Measurements from ENCODE around the gene LRRFIP1. TPM values are rescaled to one million over a fixed set of nuclear protein-coding genes. Genes with fewer than 3 reads are reported as not detected.

LRRFIP1 gene
- polyA plus RNA-seq, 2 donors, result 58.9 to 69.5 TPM

DNA sequence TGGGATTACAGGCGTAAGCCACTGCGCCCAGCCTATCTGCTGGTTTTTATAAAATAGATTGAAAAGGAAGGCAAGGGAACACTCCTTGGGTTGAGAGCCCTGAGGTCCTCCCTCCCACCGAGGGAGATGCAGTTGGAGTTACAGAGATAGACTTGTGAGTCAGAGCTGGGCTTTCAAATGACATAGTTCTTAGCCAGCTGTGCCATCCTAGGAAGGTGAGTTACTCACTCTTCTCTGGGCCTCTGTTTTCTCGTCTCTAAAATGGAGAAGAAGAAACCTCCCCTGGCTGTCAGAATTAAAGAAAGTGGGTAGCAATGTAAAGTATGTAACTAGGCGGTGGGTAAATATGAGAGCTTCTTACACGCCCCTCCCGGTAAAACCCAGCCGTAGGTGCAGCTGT, 2.4 kb downstream of the LRRFIP1 start:
- Histone ChIP-seq H3K4me3 (ENCODE audit: low read depth in 1 of 2, low read length in 2 of 2) (no peak overlapping the region), H3K27ac (ENCODE audit: low read depth in 2 of 2, low read length in 1 of 2) (no peak overlapping the region), H3K27me3 (ENCODE audit: control insufficient read depth in 1 of 2, insufficient read depth in 2 of 2, low read length in 2 of 2) (no peaks in the 10 kb centered on the region), H3K4me1 (ENCODE audit: control insufficient read depth in 2 of 2, insufficient read depth in 2 of 2, low read length in 1 of 2) (peaks cover 0 to 5% of the 10 kb centered on the region in 2 donors), H3K9me3 (ENCODE audit: control insufficient read depth in 2 of 2, insufficient read depth in 1 of 2, low read depth in 1 of 2, low read length in 1 of 2) (no peaks in the 10 kb centered on the region), H3K36me3 (ENCODE audit: control insufficient read depth in 2 of 2, insufficient read depth in 2 of 2, low read length in 1 of 2) (no peaks in the 10 kb centered on the region)
- WGBS, 2 donors, result 72 to 92% methylated on average over 8 of the region's 8 CpGs

DNA sequence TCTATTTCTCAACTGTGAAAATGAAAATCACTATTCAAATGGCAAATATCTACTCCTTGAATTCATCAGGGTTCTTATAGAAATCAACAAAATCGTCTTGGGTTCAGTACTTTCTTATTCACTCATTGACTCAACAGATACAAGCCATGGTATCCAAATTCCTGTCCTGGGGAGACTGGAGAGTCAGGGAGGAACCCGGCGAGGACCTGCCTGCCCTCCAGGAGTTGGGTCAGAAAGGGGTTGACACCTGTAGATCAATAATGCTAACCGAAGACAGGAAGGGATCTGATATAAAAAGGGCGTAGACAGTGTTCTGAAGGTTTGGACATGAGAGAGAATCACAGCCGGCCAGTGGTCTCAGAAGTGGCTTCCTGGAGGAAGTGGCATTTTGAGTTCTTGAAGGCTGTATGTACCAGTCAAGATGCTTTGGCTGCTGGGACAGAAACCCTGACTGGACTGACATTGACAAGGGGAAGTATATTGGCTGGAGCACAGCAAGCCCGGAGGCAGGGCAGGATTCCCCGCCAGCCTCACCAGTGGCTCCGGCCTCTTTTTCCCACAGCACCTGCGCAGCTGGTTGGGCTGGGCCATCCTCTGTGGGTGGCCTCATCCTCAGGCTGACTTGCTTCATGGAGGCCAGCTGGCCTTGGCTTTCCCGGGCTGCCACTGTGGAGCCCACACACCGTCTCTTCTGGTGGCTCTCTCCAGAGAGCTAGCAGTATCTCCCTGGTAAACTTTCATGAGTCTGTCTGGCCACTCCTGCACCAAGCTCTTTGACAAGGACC, 3.0 kb downstream of the LRRFIP1 start:
- Histone ChIP-seq H3K27ac (ENCODE audit: low read depth in 2 of 2, low read length in 1 of 2) (peak overlapping the region in 1 of 2 donors; percentile 6), H3K9me3 (ENCODE audit: control insufficient read depth in 2 of 2, insufficient read depth in 1 of 2, low read depth in 1 of 2, low read length in 1 of 2) (no peaks in the 10 kb centered on the region), H3K4me3 (ENCODE audit: low read depth in 1 of 2, low read length in 2 of 2) (no peak overlapping the region), H3K27me3 (ENCODE audit: control insufficient read depth in 1 of 2, insufficient read depth in 2 of 2, low read length in 2 of 2) (no peaks in the 10 kb centered on the region), H3K36me3 (ENCODE audit: control insufficient read depth in 2 of 2, insufficient read depth in 2 of 2, low read length in 1 of 2) (no peaks in the 10 kb centered on the region), H3K4me1 (ENCODE audit: control insufficient read depth in 2 of 2, insufficient read depth in 2 of 2, low read length in 1 of 2) (peaks cover 0 to 5% of the 10 kb centered on the region in 2 donors)
- WGBS, 2 donors, result 77 to 91% methylated on average over 12 of the region's 12 CpGs

- no peaks in the 10 kb centered on the region for H3K27me3 ChIP-seq (ENCODE audit: control insufficient read depth in 1 of 2, insufficient read depth in 2 of 2, low read length in 2 of 2)
- peak overlapping the region in 1 of 2 donors; percentile 6 for H3K27ac ChIP-seq (ENCODE audit: low read depth in 2 of 2, low read length in 1 of 2)
- no peaks in the 10 kb centered on the region for H3K9me3 ChIP-seq (ENCODE audit: control insufficient read depth in 2 of 2, insufficient read depth in 1 of 2, low read depth in 1 of 2, low read length in 1 of 2)
- no peaks in the 10 kb centered on the region for H3K36me3 ChIP-seq (ENCODE audit: control insufficient read depth in 2 of 2, insufficient read depth in 2 of 2, low read length in 1 of 2)
- no peak overlapping the region for H3K4me3 ChIP-seq (ENCODE audit: low read depth in 1 of 2, low read length in 2 of 2)
- 88 to 92% methylated on average over 14 of the region's 14 CpGs for WGBS, 2 donors
- peaks cover 0 to 5% of the 10 kb centered on the region in 2 donors for H3K4me1 ChIP-seq (ENCODE audit: control insufficient read depth in 2 of 2, insufficient read depth in 2 of 2, low read length in 1 of 2)
These were observed 3.8 kb downstream of the LRRFIP1 start for GRCh38 chr2:237631007-237631785.

- WGBS, 2 donors, result 88 to 94% methylated on average over 19 of the region's 19 CpGs
- H3K27ac ChIP-seq (ENCODE audit: low read depth in 2 of 2, low read length in 1 of 2), result no peak overlapping the region
These were observed 4.6 kb downstream of the LRRFIP1 start for GRCh38 chr2:237631801-237632585.

DNA sequence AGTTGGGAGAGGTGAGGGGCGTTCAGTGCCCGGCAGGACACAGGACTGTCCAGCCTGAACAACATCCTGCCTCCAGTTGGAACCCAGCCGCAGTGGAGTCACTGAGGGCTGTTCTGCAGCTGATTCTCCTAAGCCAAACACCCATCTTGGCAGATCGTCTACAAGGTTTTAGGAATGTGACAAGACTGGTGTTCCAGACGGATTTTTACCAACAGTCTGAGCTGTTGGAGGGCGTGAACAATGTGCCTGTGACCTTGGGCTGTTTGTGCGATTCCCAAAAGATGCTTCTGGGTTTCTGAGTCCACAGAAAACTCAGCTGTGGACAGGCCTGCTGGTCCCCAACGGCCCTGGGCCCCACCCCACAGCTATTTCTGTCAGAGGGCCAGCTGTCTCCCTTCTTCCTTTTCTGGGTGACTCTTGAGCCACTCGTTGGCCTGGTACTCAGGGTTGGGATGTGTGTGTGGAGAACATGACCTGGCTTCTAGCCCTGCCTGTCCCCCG, 5.7 kb downstream of the LRRFIP1 start:
- no peaks in the 10 kb centered on the region for H3K4me1 ChIP-seq (ENCODE audit: control insufficient read depth in 2 of 2, insufficient read depth in 2 of 2, low read length in 1 of 2)
- H3K36me3 ChIP-seq (ENCODE audit: control insufficient read depth in 2 of 2, insufficient read depth in 2 of 2, low read length in 1 of 2), result no peaks in the 10 kb centered on the region
- H3K27me3 ChIP-seq (ENCODE audit: control insufficient read depth in 1 of 2, insufficient read depth in 2 of 2, low read length in 2 of 2), result no peaks in the 10 kb centered on the region
- no peaks in the 10 kb centered on the region for H3K9me3 ChIP-seq (ENCODE audit: control insufficient read depth in 2 of 2, insufficient read depth in 1 of 2, low read depth in 1 of 2, low read length in 1 of 2)
- 66 to 67% methylated on average over 10 of the region's 10 CpGs for WGBS, 2 donors
- H3K4me3 ChIP-seq (ENCODE audit: low read depth in 1 of 2, low read length in 2 of 2), result no peak overlapping the region
- H3K27ac ChIP-seq (ENCODE audit: low read depth in 2 of 2, low read length in 1 of 2), result peak overlapping the region; percentile 33 to 70

More at GRCh38 chr2:237631801-237632585, 4.6 kb downstream of the LRRFIP1 start:
- Histone ChIP-seq H3K27me3 (ENCODE audit: control insufficient read depth in 1 of 2, insufficient read depth in 2 of 2, low read length in 2 of 2) (no peaks in the 10 kb centered on the region), H3K36me3 (ENCODE audit: control insufficient read depth in 2 of 2, insufficient read depth in 2 of 2, low read length in 1 of 2) (no peaks in the 10 kb centered on the region), H3K9me3 (ENCODE audit: control insufficient read depth in 2 of 2, insufficient read depth in 1 of 2, low read depth in 1 of 2, low read length in 1 of 2) (no peaks in the 10 kb centered on the region), H3K4me3 (ENCODE audit: low read depth in 1 of 2, low read length in 2 of 2) (no peak overlapping the region), H3K4me1 (ENCODE audit: control insufficient read depth in 2 of 2, insufficient read depth in 2 of 2, low read length in 1 of 2) (peaks cover 0 to 1% of the 10 kb centered on the region in 2 donors)

GRCh38 chr2:237636578-237636977, 9.2 kb downstream of the LRRFIP1 start:
- H3K27me3 ChIP-seq (ENCODE audit: control insufficient read depth in 1 of 2, insufficient read depth in 2 of 2, low read length in 2 of 2), result no peaks in the 10 kb centered on the region
- 78 to 88% methylated on average over 1 of the region's 1 CpG for WGBS, 2 donors
- H3K36me3 ChIP-seq (ENCODE audit: control insufficient read depth in 2 of 2, insufficient read depth in 2 of 2, low read length in 1 of 2), result no peaks in the 10 kb centered on the region

GRCh38 chr2:237637429-237638135, 10.2 kb downstream of the LRRFIP1 start:
- no peaks in the 10 kb centered on the region for H3K9me3 ChIP-seq (ENCODE audit: control insufficient read depth in 2 of 2, insufficient read depth in 1 of 2, low read depth in 1 of 2, low read length in 1 of 2)
- no peaks in the 10 kb centered on the region for H3K27me3 ChIP-seq (ENCODE audit: control insufficient read depth in 1 of 2, insufficient read depth in 2 of 2, low read length in 2 of 2)
- WGBS, 2 donors, result 76 to 89% methylated on average over 3 of the region's 3 CpGs
- no peak overlapping the region for H3K27ac ChIP-seq (ENCODE audit: low read depth in 2 of 2, low read length in 1 of 2)
- H3K4me1 ChIP-seq (ENCODE audit: control insufficient read depth in 2 of 2, insufficient read depth in 2 of 2, low read length in 1 of 2), result no peaks in the 10 kb centered on the region
- H3K36me3 ChIP-seq (ENCODE audit: control insufficient read depth in 2 of 2, insufficient read depth in 2 of 2, low read length in 1 of 2), result no peaks in the 10 kb centered on the region
- H3K4me3 ChIP-seq (ENCODE audit: low read depth in 1 of 2, low read length in 2 of 2), result no peak overlapping the region

More at GRCh38 chr2:237636578-237636977, 9.2 kb downstream of the LRRFIP1 start:
- no peak overlapping the region for H3K4me3 ChIP-seq (ENCODE audit: low read depth in 1 of 2, low read length in 2 of 2)
- H3K4me1 ChIP-seq (ENCODE audit: control insufficient read depth in 2 of 2, insufficient read depth in 2 of 2, low read length in 1 of 2), result no peaks in the 10 kb centered on the region
- no peaks in the 10 kb centered on the region for H3K9me3 ChIP-seq (ENCODE audit: control insufficient read depth in 2 of 2, insufficient read depth in 1 of 2, low read depth in 1 of 2, low read length in 1 of 2)
- no peak overlapping the region for H3K27ac ChIP-seq (ENCODE audit: low read depth in 2 of 2, low read length in 1 of 2)

DNA sequence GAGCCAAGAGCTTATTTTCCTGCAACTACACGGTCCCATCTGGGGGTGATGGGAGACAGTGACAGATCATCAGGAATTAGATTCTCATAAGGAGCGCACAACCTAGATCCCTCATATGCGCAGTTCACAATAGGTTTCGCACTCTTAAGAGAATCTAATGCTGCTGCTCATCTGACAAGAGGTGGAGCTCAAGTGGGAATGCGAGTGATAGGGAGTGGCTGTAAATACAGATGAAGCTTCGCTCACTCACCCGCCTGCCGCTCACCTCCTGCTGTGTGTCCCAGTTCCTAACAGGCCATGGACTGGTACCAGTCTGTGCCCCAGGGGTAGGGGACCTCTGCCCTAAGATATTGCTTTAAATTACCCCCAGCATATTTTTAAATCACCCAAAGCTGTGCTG, 10.8 kb downstream of the LRRFIP1 start:
- no peaks in the 10 kb centered on the region for H3K36me3 ChIP-seq (ENCODE audit: control insufficient read depth in 2 of 2, insufficient read depth in 2 of 2, low read length in 1 of 2)
- no peaks in the 10 kb centered on the region for H3K9me3 ChIP-seq (ENCODE audit: control insufficient read depth in 2 of 2, insufficient read depth in 1 of 2, low read depth in 1 of 2, low read length in 1 of 2)
- 91 to 96% methylated on average over 8 of the region's 8 CpGs for WGBS, 2 donors
- H3K27me3 ChIP-seq (ENCODE audit: control insufficient read depth in 1 of 2, insufficient read depth in 2 of 2, low read length in 2 of 2), result no peaks in the 10 kb centered on the region
- no peak overlapping the region for H3K4me3 ChIP-seq (ENCODE audit: low read depth in 1 of 2, low read length in 2 of 2)
- no peak overlapping the region for H3K27ac ChIP-seq (ENCODE audit: low read depth in 2 of 2, low read length in 1 of 2)
- H3K4me1 ChIP-seq (ENCODE audit: control insufficient read depth in 2 of 2, insufficient read depth in 2 of 2, low read length in 1 of 2), result no peaks in the 10 kb centered on the region
